ENCODE results near the gene MRPL21. TPM values are rescaled to one million over a fixed set of nuclear protein-coding genes. Genes with fewer than 3 reads are reported as not detected.

MRPL21 gene
- total and polyA plus RNA-seq, 9 of the 15 experiments (the other 6 are each of a cell fraction or from before 2014, with no cell fraction given), result 196 to 618 (median 232) TPM

DNA sequence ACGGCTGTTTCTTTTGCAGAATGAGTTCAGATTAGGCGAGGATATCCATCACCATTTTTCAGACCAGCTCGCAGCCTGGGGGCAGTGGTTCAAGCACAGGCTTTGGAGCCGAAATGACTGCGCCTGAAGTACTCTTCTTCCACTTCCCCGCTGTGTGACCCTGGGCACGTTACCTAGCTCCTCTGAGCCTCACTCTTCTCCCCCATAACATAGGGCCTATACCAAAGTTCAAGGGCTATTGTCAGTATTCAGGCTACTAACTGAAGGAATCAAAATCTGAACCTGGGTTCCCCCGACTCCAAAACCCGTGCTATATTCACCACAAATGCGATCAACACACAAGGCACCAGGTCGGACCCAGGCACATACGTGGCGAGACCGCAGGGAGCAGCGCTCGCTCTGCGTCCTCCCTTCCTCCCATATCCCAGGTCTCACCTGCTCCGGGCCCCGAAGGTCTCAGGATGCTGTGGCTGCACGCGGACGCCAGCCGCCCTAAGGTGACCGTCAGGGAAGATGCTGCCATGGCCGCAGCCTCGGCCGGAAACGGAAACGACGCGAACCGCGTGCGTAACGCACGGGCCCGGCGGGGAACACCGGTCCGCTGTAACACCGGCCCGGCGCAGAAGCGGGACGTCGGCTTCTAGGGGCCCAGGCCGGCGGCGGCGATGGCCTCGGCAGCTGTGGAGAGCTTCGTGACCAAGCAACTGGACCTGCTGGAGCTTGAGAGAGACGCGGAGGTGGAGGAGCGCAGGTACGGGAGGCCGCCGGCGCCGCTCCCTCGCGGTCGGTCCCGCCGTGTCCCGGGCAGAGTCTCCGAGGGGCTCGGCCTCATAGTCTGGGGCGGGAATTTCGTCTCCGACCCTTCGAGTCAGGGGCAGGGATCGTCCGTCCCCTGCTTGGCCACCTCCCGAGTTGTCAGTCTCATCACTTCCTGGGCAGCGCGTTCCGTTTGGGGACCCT, at the start of gene MRPL21, which contains the start of gene IGHMBP2 (continued):
- TF ChIP-seq, protein P1, sequence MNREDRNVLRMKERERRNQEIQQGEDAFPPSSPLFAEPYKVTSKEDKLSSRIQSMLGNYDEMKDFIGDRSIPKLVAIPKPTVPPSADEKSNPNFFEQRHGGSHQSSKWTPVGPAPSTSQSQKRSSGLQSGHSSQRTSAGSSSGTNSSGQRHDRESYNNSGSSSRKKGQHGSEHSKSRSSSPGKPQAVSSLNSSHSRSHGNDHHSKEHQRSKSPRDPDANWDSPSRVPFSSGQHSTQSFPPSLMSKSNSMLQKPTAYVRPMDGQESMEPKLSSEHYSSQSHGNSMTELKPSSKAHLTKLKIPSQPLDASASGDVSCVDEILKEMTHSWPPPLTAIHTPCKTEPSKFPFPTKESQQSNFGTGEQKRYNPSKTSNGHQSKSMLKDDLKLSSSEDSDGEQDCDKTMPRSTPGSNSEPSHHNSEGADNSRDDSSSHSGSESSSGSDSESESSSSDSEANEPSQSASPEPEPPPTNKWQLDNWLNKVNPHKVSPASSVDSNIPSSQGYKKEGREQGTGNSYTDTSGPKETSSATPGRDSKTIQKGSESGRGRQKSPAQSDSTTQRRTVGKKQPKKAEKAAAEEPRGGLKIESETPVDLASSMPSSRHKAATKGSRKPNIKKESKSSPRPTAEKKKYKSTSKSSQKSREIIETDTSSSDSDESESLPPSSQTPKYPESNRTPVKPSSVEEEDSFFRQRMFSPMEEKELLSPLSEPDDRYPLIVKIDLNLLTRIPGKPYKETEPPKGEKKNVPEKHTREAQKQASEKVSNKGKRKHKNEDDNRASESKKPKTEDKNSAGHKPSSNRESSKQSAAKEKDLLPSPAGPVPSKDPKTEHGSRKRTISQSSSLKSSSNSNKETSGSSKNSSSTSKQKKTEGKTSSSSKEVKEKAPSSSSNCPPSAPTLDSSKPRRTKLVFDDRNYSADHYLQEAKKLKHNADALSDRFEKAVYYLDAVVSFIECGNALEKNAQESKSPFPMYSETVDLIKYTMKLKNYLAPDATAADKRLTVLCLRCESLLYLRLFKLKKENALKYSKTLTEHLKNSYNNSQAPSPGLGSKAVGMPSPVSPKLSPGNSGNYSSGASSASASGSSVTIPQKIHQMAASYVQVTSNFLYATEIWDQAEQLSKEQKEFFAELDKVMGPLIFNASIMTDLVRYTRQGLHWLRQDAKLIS (CRISPR knock-in tag; IDR thresholded peaks at IDR 0.05), result no peak; the same call in 1 of the 2 replicates
- peak; percentile 93 for TF ChIP-seq CTBP1 (IDR thresholded peaks at IDR 0.05; ENCODE audit: borderline replicate concordance)
- no peak for TF ChIP-seq NUFIP1 (IDR thresholded peaks at IDR 0.05; ENCODE audit: partially characterized antibody)
- no peak for TF ChIP-seq ID3 (CRISPR knock-in tag; IDR thresholded peaks at IDR 0.05)
- peak; percentile 90 for TF ChIP-seq ID3 (tag; IDR thresholded peaks at IDR 0.05)
- no peak for TF ChIP-seq ZNF644 (tag; IDR thresholded peaks at IDR 0.05; ENCODE audit: low read depth)
- peak; percentile 53; the same call in 1 of the 2 replicates for TF ChIP-seq ZNF134 (CRISPR knock-in tag; conservative IDR thresholded peaks at IDR 0.05)
- TF ChIP-seq ZNF24 (IDR thresholded peaks at IDR 0.05), result peak; percentile 47; the same call in 1 of the 2 replicates
- TF ChIP-seq CSDE1 (IDR thresholded peaks at IDR 0.05), result peak in 1 of 2 experiments; percentile 70; a peak in 2 of 4 replicates
- TF ChIP-seq USF1 (CRISPR knock-in tag; IDR thresholded peaks at IDR 0.05), result no peak
- TF ChIP-seq ELF2 (CRISPR knock-in tag; IDR thresholded peaks at IDR 0.05), result peak; percentile 71; the same call in 1 of the 2 replicates
- TF ChIP-seq ZBTB11 (CRISPR knock-in tag; IDR thresholded peaks at IDR 0.05), result peak; percentile 100
- TF ChIP-seq, protein P2, sequence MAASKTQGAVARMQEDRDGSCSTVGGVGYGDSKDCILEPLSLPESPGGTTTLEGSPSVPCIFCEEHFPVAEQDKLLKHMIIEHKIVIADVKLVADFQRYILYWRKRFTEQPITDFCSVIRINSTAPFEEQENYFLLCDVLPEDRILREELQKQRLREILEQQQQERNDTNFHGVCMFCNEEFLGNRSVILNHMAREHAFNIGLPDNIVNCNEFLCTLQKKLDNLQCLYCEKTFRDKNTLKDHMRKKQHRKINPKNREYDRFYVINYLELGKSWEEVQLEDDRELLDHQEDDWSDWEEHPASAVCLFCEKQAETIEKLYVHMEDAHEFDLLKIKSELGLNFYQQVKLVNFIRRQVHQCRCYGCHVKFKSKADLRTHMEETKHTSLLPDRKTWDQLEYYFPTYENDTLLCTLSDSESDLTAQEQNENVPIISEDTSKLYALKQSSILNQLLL (CRISPR knock-in tag; IDR thresholded peaks at IDR 0.05; ENCODE audit: borderline replicate concordance), result no peak
- no peak for TF ChIP-seq SAFB2 (IDR thresholded peaks at IDR 0.05; ENCODE audit: borderline replicate concordance, low read depth, low read length, severe bottlenecking)
- 0 out of 2 replicates have a peak, but pooled peaks have one; percentile 21 for TF ChIP-seq ZNF431 (CRISPR knock-in tag; IDR thresholded peaks at IDR 0.05)
- TF ChIP-seq FOXA1 (IDR thresholded peaks at IDR 0.05; ENCODE audit: borderline replicate concordance), result no peak

All from K562 (cell line).